Measurements from ENCODE around the gene NDUFAF2.

- no peak for TF ChIP-seq CTCF (IDR thresholded peaks at IDR 0.05; ENCODE audit: poor library complexity)
- TF ChIP-seq EZH2 (IDR thresholded peaks at IDR 0.05; ENCODE audit: borderline replicate concordance), result no peak
Measured at GRCh38 chr5:60978968-60979367, 34.0 kb downstream of the NDUFAF2 start.
